Placental epithelial cell (primary cell): ENCODE measurements around the gene MYORG. TPM values are rescaled to one million over a fixed set of nuclear protein-coding genes. Genes with fewer than 3 reads are reported as not detected.

ENCODE experiments used
- small RNA-seq: library from RNA; depleted of rRNA; stranded (forward); fragments of <200 nt; gene quantifications from one replicate; pipeline ENCODE3, GENCODE V24; 2012
- total RNA-seq: library from RNA; depleted of rRNA; stranded (reverse); fragments of >200 nt; gene quantifications from 2 replicates; pipeline ENCODE4 v1.2.3, GENCODE V29; 2012

The MYORG gene
- total RNA-seq = 7.9 and 13.1 TPM in 2 replicates

DNA sequence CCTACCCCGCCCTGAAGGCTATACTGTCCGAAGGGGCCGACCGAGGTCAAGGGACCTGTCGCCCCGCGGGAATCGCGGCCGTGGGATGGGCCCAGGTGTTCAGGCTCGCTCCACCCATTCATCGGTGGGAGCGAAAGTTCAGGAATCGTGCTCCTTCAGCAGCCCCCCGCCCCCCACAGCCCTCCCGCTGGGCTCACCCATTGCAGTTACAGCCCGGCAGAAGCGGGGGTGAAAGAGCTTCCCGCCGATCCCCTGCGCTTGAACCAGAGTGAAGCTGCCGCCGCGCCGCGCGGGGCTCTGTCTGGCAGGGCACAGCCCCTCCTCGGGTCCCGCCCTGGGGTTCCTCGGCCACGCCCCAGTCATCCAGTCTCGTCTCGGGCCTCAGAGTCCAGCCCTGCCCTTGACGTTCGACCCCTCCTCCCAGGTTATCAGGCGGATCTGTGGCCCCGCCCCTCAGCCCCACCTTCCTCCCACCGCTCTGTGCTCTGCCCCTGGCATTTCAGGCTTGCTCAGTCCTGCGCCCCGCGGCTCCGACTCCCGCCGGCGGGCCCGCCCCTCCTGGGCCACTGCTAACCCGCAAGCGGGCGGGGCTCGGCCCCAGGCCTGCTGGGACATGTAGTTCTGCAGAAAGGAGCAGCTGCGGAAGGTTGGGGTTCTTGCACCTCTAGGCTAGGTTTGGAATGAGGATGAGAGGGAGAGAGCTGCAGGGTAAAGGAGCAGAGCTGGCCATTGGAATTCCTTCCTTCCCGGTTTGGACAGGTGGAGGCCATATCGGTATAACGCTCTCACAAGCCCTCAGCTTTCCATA, at the start of gene MYORG:
Gene MYORG, minus strand, starts transcription at position 303 of the 808 bp plus-strand sequence. CDS start 3,955 bp downstream, outside the sequence.

DNA sequence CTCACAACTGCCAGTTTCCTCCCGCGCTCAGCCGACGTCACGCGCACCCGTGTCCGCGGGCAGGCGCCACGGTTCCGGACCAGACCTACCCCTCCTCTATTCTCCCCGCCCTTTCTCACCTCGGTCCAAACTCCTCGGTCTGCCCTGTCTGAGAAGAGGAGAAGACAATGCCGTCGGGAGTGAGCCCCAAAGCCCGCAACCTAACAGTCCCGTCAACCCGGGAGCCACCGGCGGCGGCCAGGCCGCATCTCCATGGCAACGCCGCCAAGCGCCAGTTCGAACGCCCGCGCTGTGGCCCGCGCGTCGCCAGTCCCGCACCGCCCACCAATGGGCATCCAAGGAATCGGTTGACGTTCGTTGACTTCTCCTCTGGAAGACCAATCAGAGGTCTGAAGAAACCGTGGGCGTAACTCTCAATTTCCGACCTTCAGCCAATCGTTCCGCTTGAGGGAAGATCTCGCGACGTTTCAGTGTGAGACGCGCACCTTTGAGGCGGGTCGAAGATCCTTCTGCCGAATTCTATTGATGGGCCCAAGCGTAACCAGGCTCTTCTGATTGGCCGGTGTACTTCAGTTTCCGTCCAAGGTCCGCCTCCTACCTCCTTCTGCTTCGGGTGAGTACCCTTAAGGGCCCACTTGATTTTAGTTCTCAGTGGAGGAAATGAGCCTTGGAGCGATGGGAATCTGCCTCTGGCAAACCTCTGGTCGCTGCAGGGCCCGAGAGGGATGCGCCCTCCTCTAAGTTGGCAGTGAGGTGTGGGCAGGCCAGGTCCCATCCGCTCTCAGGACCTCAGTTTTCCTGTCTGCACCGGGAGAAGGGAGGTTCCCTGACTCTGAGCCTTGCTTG, 47.5 kb downstream of the MYORG start, which contains the start of the genes KIF24 and NUDT2:
Gene KIF24, minus strand, starts transcription at position 282 of the 846 bp plus-strand sequence. CDS start 17,922 bp downstream, outside the sequence.
Gene NUDT2, plus strand, starts transcription at position 583 of the 846 bp plus-strand sequence. CDS start 9,471 bp downstream, outside the sequence.

Small RNAs within 50 kb of the gene (small RNA-seq; reads per million reads assigned to genes)
- not detected for gene RF00019

Other genes starting within 250 kb of the MYORG start
- gene UBAP1, start 197.9 kb downstream of the MYORG start, total RNA-seq = 33.4 and 36.0 TPM in 2 replicates
- gene KIF24, start 47.6 kb downstream of the MYORG start, total RNA-seq = 1.4 and 2.0 TPM in 2 replicates
- 19.6 and 26.7 TPM in 2 replicates for gene NUDT2, start 47.3 kb downstream of the MYORG start, total RNA-seq
- gene FAM219A, start 81.7 kb upstream of the MYORG start, total RNA-seq = 7.9 and 14.2 TPM in 2 replicates
- 1.2 TPM in 1 of 2 replicates, not detected in the other for gene DNAI1, start 81.9 kb upstream of the MYORG start, total RNA-seq
- gene ENHO, start 146.1 kb upstream of the MYORG start, total RNA-seq = not detected in 2 replicates
- gene CNTFR, start 212.8 kb upstream of the MYORG start, total RNA-seq = not detected in 2 replicates
- gene RPP25L, start 235.2 kb upstream of the MYORG start, total RNA-seq = 16.1 and 32.2 TPM in 2 replicates
- gene DCTN3, start 243.6 kb upstream of the MYORG start, total RNA-seq = 102 and 104 TPM in 2 replicates